ENCODE measurements around the gene PNMA8B.
"Not testable (repeated sequence)": the region's sequence is repeated elsewhere in the genome, so short reads cannot be mapped to it uniquely, and the experiment has no call there.

PNMA8B gene, protein sequence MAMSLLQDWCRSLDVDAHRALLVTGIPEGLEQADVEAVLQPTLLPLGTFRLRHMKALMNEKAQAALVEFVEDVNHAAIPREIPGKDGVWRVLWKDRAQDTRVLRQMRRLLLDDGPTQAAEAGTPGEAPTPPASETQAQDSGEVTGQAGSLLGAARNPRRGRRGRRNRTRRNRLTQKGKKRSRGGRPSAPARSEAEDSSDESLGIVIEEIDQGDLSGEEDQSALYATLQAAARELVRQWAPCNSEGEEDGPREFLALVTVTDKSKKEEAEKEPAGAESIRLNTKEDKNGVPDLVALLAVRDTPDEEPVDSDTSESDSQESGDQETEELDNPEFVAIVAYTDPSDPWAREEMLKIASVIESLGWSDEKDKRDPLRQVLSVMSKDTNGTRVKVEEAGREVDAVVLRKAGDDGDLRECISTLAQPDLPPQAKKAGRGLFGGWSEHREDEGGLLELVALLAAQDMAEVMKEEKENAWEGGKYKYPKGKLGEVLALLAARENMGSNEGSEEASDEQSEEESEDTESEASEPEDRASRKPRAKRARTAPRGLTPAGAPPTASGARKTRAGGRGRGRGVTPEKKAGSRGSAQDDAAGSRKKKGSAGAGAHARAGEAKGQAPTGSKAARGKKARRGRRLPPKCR

GRCh38 chr19:46495786-46496099 is at the start of gene PNMA8B:
TSS of gene PNMA8B (minus strand) at chr19:46495867. CDS start at chr19:46495465, 402 bp downstream.
- peak; percentile 85 for DNase-seq

- no peak for DNase-seq
Measured at GRCh38 chr19:46544651-46545050, 49.0 kb upstream of the PNMA8B start.

GRCh38 chr19:46542428-46543230 is 47.0 kb upstream of the PNMA8B start:
- DNase-seq, result peak; percentile 85

DNA sequence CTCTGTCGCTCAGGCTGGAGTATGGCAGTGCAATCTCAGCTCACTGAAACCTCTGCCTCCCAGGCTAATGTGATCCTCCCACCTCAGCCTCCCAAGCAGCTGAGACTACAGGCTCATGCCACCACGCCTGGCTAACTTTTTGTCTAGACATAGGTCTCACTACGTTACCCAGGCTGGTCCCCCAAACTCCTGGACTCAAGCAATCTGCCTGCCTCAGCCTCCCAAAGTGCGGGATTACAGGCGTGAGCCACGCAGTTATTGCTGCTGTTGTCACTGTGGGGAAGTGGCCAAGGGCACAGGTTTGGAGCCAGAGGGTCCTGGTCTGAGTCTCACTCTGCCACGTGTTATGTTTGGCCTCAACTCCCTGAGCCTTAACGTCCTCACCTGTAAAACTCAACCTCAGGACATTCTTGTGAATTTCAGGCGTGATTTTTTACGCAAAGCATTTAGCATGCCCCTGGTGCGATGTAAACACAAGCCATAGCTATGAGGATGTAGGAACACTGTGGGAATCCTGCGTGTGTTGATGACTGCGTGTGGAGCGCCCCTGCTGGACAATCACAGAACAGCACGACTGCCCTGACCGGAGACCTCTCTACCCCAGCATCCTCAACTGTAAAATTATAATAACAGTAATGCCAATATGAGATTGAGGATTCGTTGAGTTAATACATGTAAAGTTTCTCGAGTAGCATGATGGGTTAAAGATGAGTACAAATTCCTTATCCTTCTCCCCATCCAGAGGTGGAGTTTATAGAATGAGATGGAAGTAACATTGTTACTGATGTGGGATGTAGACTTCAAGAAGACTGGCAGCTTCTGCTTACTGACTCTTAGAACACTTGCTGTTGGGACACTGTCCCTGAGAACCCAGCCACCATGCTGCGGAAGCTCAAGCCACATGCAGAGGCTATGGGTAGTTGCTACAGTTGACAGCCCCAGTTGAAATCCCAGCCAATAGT is 41.8 kb upstream of the PNMA8B start:
- no peak for DNase-seq

DNA sequence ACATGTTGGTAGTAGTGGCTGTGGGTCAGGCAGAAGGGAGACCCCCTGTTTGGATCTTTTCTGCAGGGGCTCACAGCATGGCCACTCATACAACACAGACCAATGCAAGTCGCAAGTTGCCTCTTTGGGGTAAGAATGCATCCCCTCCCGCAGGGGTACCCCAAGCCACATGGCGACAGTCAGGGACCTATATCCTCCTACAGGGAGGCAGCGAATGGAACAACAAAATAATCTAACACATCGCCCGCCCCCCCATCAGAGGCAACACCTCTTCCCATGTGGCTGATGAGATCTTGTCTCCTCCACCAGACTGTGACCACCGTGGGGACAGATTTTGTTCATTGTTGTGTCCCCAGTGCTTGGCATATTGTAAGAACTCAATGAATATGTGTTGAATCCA is 40.7 kb upstream of the PNMA8B start:
- DNase-seq, result no peak

GRCh38 chr19:46533621-46534081 is 38.0 kb upstream of the PNMA8B start:
- no peak for DNase-seq

GRCh38 chr19:46533078-46533620 is 37.5 kb upstream of the PNMA8B start:
- no peak for DNase-seq

DNA sequence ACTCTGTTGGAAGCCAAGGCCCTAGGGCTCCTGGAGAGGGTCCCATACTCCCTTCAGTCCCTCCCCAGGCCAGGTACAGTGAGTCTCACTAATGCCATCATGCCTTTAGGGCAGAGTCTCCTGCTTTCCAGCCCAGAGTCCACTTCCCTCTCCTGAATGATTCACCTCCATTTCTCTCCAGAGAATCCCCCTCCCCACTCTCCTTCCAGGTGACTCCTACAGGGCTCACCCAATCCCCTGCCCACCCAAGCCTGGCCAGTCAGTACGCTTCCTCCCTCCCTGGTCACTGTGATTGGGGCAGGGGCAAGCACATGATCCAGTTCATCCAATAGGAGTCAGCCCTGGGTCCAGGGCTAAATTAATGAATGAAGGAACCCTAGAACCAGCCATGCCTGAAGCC is 35.0 kb upstream of the PNMA8B start:
- DNase-seq, result no peak

DNA sequence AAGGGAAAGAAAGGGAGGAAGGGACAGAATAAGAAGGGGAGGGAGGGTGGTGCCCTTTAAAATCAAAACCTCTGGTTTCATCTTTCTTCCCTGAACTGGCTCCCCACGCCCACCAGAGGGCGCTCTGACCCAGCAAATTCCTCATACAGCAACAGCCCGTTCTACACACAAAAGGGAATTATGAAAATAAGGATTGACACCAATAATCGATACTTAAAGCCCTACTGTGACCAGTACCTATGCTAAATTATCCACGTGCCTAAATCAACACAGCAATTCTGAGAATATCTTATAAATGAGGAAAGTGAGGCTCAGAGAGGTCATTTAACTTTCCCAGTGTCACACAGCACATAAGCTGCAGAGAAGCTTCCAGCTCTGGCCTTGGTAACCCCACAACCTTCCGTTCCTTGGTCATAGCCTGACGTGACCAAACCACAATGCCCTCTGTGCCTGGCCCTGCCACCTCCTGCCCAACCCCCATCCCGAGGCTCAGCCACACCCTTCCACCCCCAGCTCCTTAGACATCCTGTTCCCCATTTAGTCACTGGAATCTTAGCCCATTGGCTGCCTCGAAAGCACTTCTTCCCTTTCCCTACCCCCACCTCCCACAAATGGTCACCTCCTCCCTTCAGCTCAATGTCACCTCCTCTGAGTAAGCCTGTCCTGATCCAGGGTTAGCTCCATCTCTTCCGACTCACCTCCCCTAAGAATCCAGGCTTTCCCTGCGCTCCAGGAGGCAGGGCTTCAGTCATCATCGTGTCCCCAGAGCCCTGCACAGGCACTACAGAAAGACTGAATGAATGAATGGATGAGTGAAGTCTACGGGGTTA is 34.2 kb upstream of the PNMA8B start:
- DNase-seq, result peak; percentile 56

DNA sequence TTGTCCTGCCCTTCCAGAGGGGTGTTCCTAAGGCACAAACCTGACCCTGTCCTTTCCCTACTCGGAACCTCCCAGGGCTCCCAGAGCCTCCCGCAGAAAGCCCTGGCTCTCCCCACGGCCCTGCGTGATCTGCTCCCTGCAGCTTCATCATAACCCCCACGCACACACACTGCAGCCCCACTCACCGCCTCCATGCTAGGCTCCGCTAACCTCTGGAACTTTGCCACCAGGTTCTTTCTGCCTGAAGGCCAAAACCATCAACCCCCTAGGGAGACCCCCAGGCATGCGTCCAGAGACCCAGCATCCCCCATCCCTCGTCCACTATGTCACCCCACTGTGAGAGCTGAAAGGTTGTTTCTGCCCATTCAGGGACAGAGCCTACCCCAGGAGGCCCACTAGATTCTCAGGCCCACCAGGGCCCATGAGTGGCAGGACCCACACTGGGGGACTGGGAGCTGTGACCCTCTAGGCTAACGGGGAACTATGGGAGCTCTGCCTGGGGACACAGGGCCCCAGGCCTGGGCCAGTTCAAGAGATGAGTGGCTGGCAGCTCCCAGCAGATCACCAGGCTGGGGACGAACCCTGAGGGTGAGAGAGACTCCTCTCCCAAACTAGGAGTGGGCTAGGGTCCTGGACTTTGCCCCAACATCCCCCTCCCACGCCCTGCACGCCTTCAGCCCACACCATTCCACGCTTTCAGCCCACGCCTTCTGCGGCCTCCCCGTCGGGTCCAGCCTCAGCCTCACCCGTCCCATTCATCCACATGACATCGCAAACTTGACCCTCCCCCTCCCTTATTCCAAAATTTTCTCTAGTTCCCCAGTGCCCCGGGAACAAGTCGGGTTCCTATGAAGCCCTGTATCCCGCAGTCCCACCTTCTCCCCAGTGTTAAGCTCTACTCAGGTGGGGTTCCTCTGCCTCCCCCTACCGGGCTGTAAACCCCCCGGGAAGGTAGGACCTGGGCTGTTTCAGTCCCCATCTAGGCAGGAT is 33.2 kb upstream of the PNMA8B start:
- no peak for DNase-seq

GRCh38 chr19:46526801-46527200 is 31.1 kb upstream of the PNMA8B start:
- not testable (repeated sequence) for DNase-seq

DNA sequence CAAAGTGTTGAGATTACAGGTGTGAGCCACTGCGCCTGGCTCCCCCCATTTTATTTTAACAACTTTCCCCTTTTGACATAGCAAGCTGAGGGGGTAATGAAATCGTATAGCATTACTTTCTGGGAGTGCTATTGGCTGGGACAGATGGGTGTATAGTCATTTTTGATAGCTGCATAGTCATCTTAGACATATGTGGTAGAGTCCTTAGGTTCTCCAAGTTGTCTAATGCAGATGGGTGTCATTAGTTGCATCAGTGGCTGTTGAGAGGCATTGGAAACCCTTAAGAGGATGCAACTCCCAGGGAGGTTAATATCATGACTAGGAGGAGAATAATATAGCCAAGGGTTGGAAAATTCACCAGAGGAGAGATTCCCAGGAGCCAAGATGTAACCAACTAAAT is 28.6 kb upstream of the PNMA8B start:
- no peak for DNase-seq

DNA sequence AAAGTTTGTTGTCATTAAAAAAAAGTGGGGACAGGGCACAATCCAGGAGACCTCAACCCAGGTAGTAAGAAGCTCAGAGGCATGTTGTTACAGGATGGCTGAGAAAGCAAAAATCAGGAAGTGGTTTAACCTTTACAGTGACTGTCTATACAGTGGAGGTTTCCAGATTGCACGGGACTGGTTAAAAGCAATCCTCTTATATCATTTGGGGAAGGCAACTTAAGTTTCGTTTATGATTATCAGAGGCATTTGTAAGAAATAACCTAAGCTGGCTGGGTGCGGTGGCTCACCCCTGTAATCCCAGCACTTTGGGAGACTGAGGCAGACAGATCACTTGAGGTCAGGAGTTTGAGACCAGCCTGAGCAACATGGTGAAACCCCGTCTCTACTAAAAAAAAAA is 27.3 kb upstream of the PNMA8B start:
- not testable (repeated sequence) for DNase-seq

- peak; percentile 16 for DNase-seq
Measured at GRCh38 chr19:46521241-46521868, 25.7 kb upstream of the PNMA8B start.

DNA sequence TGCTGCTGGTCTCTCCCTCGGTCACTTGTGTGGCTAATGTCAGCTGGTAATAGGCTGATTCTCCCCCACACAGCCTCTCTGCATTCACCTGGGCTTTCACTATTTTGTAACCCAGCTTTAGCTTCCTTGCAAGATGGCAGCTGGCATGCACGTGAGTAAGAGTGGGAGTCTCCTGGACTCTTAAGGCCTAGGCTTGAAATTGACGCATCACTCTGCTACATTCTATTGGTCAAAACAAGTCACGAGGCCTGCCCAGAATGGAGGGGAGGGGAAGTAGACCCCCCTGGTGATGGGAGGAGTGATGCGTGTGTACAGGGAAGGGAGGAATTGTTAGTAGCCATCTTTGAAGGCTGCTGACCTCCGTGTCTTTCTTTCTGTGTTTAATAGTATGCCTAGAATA is 24.9 kb upstream of the PNMA8B start:
- no peak for DNase-seq

GRCh38 chr19:46517471-46517870 is 21.8 kb upstream of the PNMA8B start:
- DNase-seq, result no peak

- peak; percentile 61 for DNase-seq
Measured at GRCh38 chr19:46515879-46516350, 20.2 kb upstream of the PNMA8B start.

GRCh38 chr19:46515290-46515609 is 19.6 kb upstream of the PNMA8B start:
- DNase-seq, result no peak

DNA sequence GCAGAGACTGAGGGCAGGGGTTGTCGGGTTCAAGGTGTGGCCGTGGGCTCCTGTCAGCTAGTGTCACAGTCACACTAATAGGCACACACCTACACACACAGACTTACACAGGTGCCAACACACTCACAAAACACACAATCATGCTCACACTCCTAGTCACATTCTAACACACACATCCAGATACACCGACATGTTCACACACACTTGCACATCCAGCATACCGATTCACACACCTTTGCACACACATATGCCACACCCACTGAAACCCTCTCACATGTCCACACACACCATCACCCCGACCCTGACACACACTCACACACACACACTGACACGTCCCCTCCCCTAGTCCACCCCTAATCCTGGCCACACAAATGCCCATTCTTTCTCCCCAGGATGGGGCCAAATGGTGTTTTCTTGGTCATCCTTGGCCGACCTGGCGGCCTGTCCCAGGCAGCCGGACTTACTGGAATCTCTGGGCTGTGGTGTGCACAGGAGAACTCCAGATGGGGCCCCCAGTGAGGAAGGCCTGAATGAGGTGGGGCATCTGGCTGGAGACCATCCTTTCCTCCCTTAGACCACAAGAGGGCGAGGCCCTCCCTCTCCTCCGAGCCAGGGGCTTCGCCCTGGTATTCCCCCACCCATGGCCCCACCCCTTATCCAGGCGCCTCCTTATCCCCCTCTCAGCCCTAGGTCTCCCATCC is 19.1 kb upstream of the PNMA8B start:
- DNase-seq, result no peak

Data from NCI-H2171 treated with DMSO at 0.1 percent for 48 hours (cell line).